Measurements from ENCODE around the gene DIPK1B. TPM values are rescaled to one million over a fixed set of nuclear protein-coding genes. Genes with fewer than 3 reads are reported as not detected.
"Not testable (repeated sequence)": the region's sequence is repeated elsewhere in the genome, so short reads cannot be mapped to it uniquely, and the experiment has no call there.

The DIPK1B gene
- total RNA-seq, 1 donor from 2014 or later, result 17.1 TPM

- H3K4me3 ChIP-seq (ENCODE audit: low read depth, low read length), result no peak overlapping the region
- TF ChIP-seq CTCF (IDR thresholded peaks at IDR 0.05; ENCODE audit: insufficient read depth, low read length, poor library complexity, severe bottlenecking), result no peak
- no peak for DNase-seq (ENCODE audit: low read depth)
- peaks cover 21% of the 10 kb centered on the region for H3K27me3 ChIP-seq (ENCODE audit: control insufficient read depth, insufficient read depth, low read length)
- H3K36me3 ChIP-seq (ENCODE audit: control insufficient read depth, insufficient read depth, low read length), result no peaks in the 10 kb centered on the region
Observed at GRCh38 chr9:136754059-136754572, 41.7 kb downstream of the DIPK1B start.

- no peak for TF ChIP-seq CTCF (IDR thresholded peaks at IDR 0.05; ENCODE audit: insufficient read depth, low read length, poor library complexity, severe bottlenecking)
- Histone ChIP-seq H3K27me3 (ENCODE audit: control insufficient read depth, insufficient read depth, low read length) (peaks cover 19% of the 10 kb centered on the region), H3K4me3 (ENCODE audit: low read depth, low read length) (no peak overlapping the region), H3K36me3 (ENCODE audit: control insufficient read depth, insufficient read depth, low read length) (no peaks in the 10 kb centered on the region)
- DNase-seq (ENCODE audit: low read depth), result no peak
Observed at GRCh38 chr9:136754626-136755301, 42.4 kb downstream of the DIPK1B start.

GRCh38 chr9:136755302-136756133, 43.1 kb downstream of the DIPK1B start:
- not testable (repeated sequence) for H3K36me3 ChIP-seq (ENCODE audit: control insufficient read depth, insufficient read depth, low read length); DNase-seq (ENCODE audit: low read depth); H3K4me3 ChIP-seq (ENCODE audit: low read depth, low read length)
- peaks cover 22% of the 10 kb centered on the region for H3K27me3 ChIP-seq (ENCODE audit: control insufficient read depth, insufficient read depth, low read length)

- Histone ChIP-seq H3K36me3 (ENCODE audit: control insufficient read depth, insufficient read depth, low read length) (no peaks in the 10 kb centered on the region), H3K4me3 (ENCODE audit: low read depth, low read length) (no peak overlapping the region), H3K27me3 (ENCODE audit: control insufficient read depth, insufficient read depth, low read length) (peaks cover 22% of the 10 kb centered on the region)
- no peak for TF ChIP-seq CTCF (IDR thresholded peaks at IDR 0.05; ENCODE audit: insufficient read depth, low read length, poor library complexity, severe bottlenecking)
- DNase-seq (ENCODE audit: low read depth), result no peak
Observed at GRCh38 chr9:136756134-136756438, 43.7 kb downstream of the DIPK1B start.

GRCh38 chr9:136756836-136757235, 44.5 kb downstream of the DIPK1B start:
- no peak overlapping the region for H3K4me3 ChIP-seq (ENCODE audit: low read depth, low read length)
- DNase-seq (ENCODE audit: low read depth), result no peak
- no peaks in the 10 kb centered on the region for H3K36me3 ChIP-seq (ENCODE audit: control insufficient read depth, insufficient read depth, low read length)
- peaks cover 22% of the 10 kb centered on the region for H3K27me3 ChIP-seq (ENCODE audit: control insufficient read depth, insufficient read depth, low read length)
- TF ChIP-seq CTCF (IDR thresholded peaks at IDR 0.05; ENCODE audit: insufficient read depth, low read length, poor library complexity, severe bottlenecking), result no peak

GRCh38 chr9:136757328-136757727, 45.0 kb downstream of the DIPK1B start:
- no peak for TF ChIP-seq CTCF (IDR thresholded peaks at IDR 0.05; ENCODE audit: insufficient read depth, low read length, poor library complexity, severe bottlenecking)
- Histone ChIP-seq H3K36me3 (ENCODE audit: control insufficient read depth, insufficient read depth, low read length) (no peaks in the 10 kb centered on the region), H3K27me3 (ENCODE audit: control insufficient read depth, insufficient read depth, low read length) (peaks cover 20% of the 10 kb centered on the region), H3K4me3 (ENCODE audit: low read depth, low read length) (no peak overlapping the region)
- DNase-seq (ENCODE audit: low read depth), result no peak
